Measurements from ENCODE around the gene GJD3.

GRCh38 chr17:40373999-40374398 is 9.5 kb upstream of the GJD3 start:
- TF ChIP-seq CTCF (IDR thresholded peaks at IDR 0.05; ENCODE audit: low read length) = no peak
- TF ChIP-seq EZH2 (optimal IDR thresholded peaks at IDR 0.05; ENCODE audit: low read depth, low read length) = no peak
- TF ChIP-seq EZH2phosphoT487 (IDR thresholded peaks at IDR 0.05; ENCODE audit: low read length) = no peak

Measured in MM.1S (cell line).